ENCODE data around the gene ADGRE1. TPM values are rescaled to one million over a fixed set of nuclear protein-coding genes. Genes with fewer than 3 reads are reported as not detected.
A peak's percentile ranks its signal among the peaks of the same experiment; 100 is the strongest.

The ADGRE1 gene
- total and polyA plus RNA-seq, 2 of the 13 experiments (the other 11 are each of a cell fraction or from before 2014, with no cell fraction given), result not detected

DNA sequence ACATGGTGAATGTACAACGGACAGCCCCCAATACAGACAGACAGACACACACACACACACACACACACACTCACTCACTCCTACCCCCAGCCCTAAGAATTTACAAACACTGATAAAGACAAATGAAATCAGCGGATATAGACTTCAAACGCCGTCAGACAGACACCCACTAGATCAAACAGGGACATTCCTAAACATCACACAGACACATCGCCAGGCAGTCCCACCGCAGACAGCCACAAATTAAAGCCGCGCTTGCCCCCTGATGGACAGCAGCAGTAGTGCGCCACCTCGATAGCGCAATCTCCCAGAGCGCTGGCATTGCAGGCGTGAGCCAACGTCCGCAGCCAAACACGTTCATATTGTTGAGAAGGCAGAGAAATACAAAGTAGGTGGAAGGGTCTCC lies 24.7 kb upstream of the ADGRE1 start (continued):
- TF ChIP-seq, protein P1, sequence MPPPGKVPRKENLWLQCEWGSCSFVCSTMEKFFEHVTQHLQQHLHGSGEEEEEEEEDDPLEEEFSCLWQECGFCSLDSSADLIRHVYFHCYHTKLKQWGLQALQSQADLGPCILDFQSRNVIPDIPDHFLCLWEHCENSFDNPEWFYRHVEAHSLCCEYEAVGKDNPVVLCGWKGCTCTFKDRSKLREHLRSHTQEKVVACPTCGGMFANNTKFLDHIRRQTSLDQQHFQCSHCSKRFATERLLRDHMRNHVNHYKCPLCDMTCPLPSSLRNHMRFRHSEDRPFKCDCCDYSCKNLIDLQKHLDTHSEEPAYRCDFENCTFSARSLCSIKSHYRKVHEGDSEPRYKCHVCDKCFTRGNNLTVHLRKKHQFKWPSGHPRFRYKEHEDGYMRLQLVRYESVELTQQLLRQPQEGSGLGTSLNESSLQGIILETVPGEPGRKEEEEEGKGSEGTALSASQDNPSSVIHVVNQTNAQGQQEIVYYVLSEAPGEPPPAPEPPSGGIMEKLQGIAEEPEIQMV (CRISPR knock-in tag; IDR thresholded peaks at IDR 0.05; ENCODE audit: low read depth), result peak; percentile 93
- TF ChIP-seq XRCC5 (optimal IDR thresholded peaks at IDR 0.05; ENCODE audit: low read length), result peak; percentile 67
- peak; percentile 31; the same call in 1 of the 2 replicates for TF ChIP-seq TCF7 (IDR thresholded peaks at IDR 0.05; ENCODE audit: low read depth)
- TF ChIP-seq BCL6 (CRISPR knock-in tag; IDR thresholded peaks at IDR 0.05), result 0 out of 2 replicates have a peak, but pooled peaks have one; percentile 13
- TF ChIP-seq, protein P2, sequence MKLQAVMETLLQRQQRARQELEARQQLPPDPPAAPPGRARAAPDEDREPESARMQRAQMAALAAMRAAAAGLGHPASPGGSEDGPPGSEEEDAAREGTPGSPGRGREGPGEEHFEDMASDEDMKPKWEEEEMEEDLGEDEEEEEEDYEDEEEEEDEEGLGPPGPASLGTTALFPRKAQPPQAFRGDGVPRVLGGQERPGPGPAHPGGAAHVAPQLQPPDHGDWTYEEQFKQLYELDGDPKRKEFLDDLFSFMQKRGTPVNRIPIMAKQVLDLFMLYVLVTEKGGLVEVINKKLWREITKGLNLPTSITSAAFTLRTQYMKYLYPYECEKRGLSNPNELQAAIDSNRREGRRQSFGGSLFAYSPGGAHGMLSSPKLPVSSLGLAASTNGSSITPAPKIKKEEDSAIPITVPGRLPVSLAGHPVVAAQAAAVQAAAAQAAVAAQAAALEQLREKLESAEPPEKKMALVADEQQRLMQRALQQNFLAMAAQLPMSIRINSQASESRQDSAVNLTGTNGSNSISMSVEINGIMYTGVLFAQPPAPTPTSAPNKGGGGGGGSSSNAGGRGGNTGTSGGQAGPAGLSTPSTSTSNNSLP (IDR thresholded peaks at IDR 0.05; ENCODE audit: low read depth, low read length), result peak; percentile 67; the same call in 1 of the 2 replicates
- TF ChIP-seq, protein P3, sequence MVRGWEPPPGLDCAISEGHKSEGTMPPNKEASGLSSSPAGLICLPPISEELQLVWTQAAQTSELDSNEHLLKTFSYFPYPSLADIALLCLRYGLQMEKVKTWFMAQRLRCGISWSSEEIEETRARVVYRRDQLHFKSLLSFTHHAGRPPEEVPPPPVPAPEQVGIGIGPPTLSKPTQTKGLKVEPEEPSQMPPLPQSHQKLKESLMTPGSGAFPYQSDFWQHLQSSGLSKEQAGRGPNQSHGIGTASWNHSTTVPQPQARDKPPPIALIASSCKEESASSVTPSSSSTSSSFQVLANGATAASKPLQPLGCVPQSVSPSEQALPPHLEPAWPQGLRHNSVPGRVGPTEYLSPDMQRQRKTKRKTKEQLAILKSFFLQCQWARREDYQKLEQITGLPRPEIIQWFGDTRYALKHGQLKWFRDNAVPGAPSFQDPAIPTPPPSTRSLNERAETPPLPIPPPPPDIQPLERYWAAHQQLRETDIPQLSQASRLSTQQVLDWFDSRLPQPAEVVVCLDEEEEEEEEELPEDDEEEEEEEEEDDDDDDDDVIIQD (CRISPR knock-in tag; IDR thresholded peaks at IDR 0.05; ENCODE audit: low read depth), result no peak
- TF ChIP-seq, protein P4, sequence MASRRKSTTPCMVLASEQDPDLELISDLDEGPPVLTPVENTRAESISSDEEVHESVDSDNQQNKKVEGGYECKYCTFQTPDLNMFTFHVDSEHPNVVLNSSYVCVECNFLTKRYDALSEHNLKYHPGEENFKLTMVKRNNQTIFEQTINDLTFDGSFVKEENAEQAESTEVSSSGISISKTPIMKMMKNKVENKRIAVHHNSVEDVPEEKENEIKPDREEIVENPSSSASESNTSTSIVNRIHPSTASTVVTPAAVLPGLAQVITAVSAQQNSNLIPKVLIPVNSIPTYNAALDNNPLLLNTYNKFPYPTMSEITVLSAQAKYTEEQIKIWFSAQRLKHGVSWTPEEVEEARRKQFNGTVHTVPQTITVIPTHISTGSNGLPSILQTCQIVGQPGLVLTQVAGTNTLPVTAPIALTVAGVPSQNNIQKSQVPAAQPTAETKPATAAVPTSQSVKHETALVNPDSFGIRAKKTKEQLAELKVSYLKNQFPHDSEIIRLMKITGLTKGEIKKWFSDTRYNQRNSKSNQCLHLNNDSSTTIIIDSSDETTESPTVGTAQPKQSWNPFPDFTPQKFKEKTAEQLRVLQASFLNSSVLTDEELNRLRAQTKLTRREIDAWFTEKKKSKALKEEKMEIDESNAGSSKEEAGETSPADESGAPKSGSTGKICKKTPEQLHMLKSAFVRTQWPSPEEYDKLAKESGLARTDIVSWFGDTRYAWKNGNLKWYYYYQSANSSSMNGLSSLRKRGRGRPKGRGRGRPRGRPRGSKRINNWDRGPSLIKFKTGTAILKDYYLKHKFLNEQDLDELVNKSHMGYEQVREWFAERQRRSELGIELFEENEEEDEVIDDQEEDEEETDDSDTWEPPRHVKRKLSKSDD (CRISPR knock-in tag; IDR thresholded peaks at IDR 0.05; ENCODE audit: low read depth), result 0 out of 2 replicates have a peak, but pooled peaks have one; percentile 37
- TF ChIP-seq FOSL2 (CRISPR knock-in tag; IDR thresholded peaks at IDR 0.05), result peak; percentile 39; the same call in 1 of the 2 replicates
- TF ChIP-seq MXI1 (IDR thresholded peaks at IDR 0.05; ENCODE audit: borderline replicate concordance, low read depth, low read length), result peak; percentile 13; the same call in 1 of the 3 replicates
- TF ChIP-seq THAP11 (CRISPR knock-in tag; IDR thresholded peaks at IDR 0.05), result peak; percentile 42
- TF ChIP-seq ZSCAN9 (CRISPR knock-in tag; IDR thresholded peaks at IDR 0.05; ENCODE audit: borderline replicate concordance), result 0 out of 2 replicates have a peak, but pooled peaks have one; percentile 51
- TF ChIP-seq SNRNP70 (IDR thresholded peaks at IDR 0.05; ENCODE audit: low read depth, low read length), result no peak
- peak; percentile 57; the same call in 1 of the 2 replicates for TF ChIP-seq TBX3 (IDR thresholded peaks at IDR 0.05; ENCODE audit: borderline replicate concordance)
- TF ChIP-seq, protein P5, sequence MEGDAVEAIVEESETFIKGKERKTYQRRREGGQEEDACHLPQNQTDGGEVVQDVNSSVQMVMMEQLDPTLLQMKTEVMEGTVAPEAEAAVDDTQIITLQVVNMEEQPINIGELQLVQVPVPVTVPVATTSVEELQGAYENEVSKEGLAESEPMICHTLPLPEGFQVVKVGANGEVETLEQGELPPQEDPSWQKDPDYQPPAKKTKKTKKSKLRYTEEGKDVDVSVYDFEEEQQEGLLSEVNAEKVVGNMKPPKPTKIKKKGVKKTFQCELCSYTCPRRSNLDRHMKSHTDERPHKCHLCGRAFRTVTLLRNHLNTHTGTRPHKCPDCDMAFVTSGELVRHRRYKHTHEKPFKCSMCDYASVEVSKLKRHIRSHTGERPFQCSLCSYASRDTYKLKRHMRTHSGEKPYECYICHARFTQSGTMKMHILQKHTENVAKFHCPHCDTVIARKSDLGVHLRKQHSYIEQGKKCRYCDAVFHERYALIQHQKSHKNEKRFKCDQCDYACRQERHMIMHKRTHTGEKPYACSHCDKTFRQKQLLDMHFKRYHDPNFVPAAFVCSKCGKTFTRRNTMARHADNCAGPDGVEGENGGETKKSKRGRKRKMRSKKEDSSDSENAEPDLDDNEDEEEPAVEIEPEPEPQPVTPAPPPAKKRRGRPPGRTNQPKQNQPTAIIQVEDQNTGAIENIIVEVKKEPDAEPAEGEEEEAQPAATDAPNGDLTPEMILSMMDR (CRISPR knock-in tag; IDR thresholded peaks at IDR 0.05), result peak; percentile 93
- TF ChIP-seq MTF1 (CRISPR knock-in tag; IDR thresholded peaks at IDR 0.05), result no peak
- TF ChIP-seq STAG1 (CRISPR knock-in tag; IDR thresholded peaks at IDR 0.05), result peak; percentile 90
- 0 out of 2 replicates have a peak, but pooled peaks have one; percentile 34 for TF ChIP-seq NFKB2 (CRISPR knock-in tag; IDR thresholded peaks at IDR 0.05; ENCODE audit: borderline replicate concordance)

All from HepG2 (cell line).